SU-DHL-6 (cell line): Measurements from ENCODE around the gene BOLA1.

Source experiments
- EZH2phosphoT487 ChIP-seq: fragments of 200-600 bp; sonication (generic), shearing (Covaris generic); conservative IDR thresholded peaks from 2 replicates; pipeline ENCODE4 v1.6.1; 2018; ENCODE audit warnings: mild to moderate bottlenecking, antibody characterized with exemption, low read length, moderate library complexity, mixed read lengths
- TF ChIP-seq, protein P1 (sequence below): fragments of 200-600 bp; sonication (generic); IDR thresholded peaks from one replicate; pipeline ENCODE4 v1.5.1; 2017; ENCODE audit warnings: antibody characterized with exemption, mild to moderate bottlenecking, low read length, moderate library complexity; ENCODE audit not compliant: insufficient read depth, poor library complexity, severe bottlenecking

DNA sequence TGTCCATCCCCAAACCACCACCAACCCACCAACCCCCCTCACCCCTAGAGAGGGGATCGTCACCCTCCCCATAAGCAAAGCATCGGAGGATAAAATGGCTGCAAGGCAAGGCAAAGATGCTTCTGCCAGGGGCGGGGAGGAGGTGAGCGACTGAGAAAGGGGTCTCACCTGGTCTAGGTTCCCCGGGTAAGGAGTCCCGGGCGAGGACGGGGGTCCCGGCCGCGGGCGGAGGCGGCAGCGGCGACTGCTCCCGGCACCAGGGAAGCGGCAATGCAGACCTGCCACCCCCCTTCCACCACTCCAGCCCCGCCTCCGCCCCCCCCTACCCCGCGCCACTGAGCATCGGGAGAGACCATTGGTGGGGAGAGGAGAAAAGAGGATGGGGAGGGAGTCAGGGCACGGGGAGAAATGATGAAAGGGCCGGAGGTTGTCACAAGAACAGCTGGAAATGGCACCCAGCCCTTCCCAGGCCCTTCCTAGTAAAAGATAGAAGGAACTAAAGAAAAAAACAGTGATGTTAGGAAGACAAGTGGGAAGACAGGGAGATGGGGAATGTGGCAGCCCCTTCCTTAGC, 18.3 kb downstream of the BOLA1 start, which contains the start of gene SV2A:
- TF ChIP-seq, protein P1, sequence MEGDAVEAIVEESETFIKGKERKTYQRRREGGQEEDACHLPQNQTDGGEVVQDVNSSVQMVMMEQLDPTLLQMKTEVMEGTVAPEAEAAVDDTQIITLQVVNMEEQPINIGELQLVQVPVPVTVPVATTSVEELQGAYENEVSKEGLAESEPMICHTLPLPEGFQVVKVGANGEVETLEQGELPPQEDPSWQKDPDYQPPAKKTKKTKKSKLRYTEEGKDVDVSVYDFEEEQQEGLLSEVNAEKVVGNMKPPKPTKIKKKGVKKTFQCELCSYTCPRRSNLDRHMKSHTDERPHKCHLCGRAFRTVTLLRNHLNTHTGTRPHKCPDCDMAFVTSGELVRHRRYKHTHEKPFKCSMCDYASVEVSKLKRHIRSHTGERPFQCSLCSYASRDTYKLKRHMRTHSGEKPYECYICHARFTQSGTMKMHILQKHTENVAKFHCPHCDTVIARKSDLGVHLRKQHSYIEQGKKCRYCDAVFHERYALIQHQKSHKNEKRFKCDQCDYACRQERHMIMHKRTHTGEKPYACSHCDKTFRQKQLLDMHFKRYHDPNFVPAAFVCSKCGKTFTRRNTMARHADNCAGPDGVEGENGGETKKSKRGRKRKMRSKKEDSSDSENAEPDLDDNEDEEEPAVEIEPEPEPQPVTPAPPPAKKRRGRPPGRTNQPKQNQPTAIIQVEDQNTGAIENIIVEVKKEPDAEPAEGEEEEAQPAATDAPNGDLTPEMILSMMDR: no peak
- no peak for TF ChIP-seq EZH2phosphoT487
